ENCODE results near the gene EEA1. TPM values are rescaled to one million over a fixed set of nuclear protein-coding genes. Genes with fewer than 3 reads are reported as not detected.

Gene EEA1
- total and polyA plus RNA-seq, 9 donors = 5.0 to 41.1 (median 32.1) TPM

DNA sequence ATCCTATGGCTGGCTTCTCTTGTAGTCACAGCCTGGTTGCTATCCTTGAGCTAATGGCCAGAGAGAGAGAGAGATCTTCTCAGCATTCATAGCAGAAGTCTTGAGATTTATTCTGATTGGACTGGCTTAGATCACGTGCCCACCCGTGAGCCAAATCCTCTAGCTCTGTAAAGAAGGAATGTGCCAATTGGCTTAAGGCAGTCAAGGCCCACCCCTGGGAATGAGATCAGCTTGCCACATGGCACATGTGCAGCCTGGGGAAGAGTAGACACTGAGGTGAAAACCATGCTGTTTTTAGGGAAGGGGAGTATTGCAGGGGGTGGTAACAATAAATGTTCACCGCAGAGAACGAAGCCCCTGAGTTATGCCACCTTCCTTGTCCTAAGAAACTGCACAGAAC, 190.0 kb downstream of the EEA1 start:
- TF ChIP-seq, protein P1, sequence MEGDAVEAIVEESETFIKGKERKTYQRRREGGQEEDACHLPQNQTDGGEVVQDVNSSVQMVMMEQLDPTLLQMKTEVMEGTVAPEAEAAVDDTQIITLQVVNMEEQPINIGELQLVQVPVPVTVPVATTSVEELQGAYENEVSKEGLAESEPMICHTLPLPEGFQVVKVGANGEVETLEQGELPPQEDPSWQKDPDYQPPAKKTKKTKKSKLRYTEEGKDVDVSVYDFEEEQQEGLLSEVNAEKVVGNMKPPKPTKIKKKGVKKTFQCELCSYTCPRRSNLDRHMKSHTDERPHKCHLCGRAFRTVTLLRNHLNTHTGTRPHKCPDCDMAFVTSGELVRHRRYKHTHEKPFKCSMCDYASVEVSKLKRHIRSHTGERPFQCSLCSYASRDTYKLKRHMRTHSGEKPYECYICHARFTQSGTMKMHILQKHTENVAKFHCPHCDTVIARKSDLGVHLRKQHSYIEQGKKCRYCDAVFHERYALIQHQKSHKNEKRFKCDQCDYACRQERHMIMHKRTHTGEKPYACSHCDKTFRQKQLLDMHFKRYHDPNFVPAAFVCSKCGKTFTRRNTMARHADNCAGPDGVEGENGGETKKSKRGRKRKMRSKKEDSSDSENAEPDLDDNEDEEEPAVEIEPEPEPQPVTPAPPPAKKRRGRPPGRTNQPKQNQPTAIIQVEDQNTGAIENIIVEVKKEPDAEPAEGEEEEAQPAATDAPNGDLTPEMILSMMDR (IDR thresholded peaks at IDR 0.05) = no peak
- TF ChIP-seq EP300 (IDR thresholded peaks at IDR 0.05) (no peak), POLR2A (IDR thresholded peaks at IDR 0.05) (no peak)
- Histone ChIP-seq H3K27ac (no peak overlapping the region), H3K4me3 (no peak overlapping the region), H3K4me1 (ENCODE audit: insufficient read depth) (peaks cover 2% of the 10 kb centered on the region), H3K27me3 (no peaks in the 10 kb centered on the region), H3K36me3 (no peaks in the 10 kb centered on the region), H3K9me3 (no peaks in the 10 kb centered on the region)
- 76 to 93% (median 77%) methylated on average over 4 of the region's 4 CpGs for WGBS, 3 donors
- intact Hi-C loops (cut with DNase I) = no loop called here
- DNase-seq = no peak

DNA sequence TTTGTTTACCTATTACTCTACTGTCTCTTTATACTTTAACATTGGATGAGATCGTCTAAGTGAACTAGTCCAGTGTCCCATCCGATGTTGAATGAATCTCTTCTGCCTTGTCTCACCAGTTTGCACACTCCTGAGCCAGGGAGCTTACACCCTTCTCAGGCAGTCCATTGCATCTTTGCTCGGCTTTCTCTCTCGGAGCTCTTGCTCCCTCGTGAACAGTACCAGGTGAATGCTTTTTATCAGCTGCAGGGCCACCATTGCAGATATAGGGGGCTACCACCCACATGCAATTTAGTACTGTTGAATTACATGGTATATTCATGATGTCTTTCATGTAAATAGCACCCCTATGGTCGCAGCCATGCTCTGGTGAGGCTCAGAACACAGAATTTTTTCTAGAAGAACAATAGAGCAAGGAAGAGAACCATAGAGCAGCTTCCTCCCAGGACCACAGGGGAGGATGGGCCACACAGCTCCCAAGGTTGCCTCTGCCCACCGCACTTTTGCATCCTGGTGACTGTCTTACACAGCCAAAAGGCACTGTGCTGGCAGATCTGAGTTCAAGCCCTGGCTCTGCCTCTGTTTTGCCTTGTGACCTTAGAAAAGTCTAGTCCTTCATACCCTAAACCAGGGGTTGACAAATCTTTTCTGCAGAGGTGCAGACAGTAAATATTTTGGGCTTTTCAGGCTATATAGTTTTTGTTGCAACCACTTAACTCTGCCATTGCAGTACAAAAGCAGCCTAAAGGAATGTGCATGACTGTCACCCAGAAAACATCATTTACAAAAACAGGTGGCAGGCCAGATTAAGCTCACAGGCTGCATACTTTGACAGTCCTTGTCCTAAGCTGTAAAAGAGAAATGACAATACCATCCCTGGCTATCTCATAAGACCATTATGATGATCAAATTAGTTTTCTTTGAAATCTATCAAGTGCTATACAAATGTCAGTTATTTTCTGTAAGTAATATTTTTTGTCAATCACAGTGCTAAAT, 190.9 kb downstream of the EEA1 start:
- peaks cover 2% of the 10 kb centered on the region for H3K4me1 ChIP-seq (ENCODE audit: insufficient read depth)
- 88 to 90% (median 89%) methylated on average over 7 of the region's 7 CpGs for WGBS, 3 donors
- no peak overlapping the region for H3K27ac ChIP-seq
- H3K27me3 ChIP-seq = no peaks in the 10 kb centered on the region
- no peak overlapping the region for H3K4me3 ChIP-seq
- no peaks in the 10 kb centered on the region for H3K9me3 ChIP-seq
- H3K36me3 ChIP-seq = no peaks in the 10 kb centered on the region
- no peak for DNase-seq
- intact Hi-C loops (cut with DNase I) = no loop called here
- TF ChIP-seq, protein P1 (IDR thresholded peaks at IDR 0.05) = no peak
- TF ChIP-seq POLR2A (IDR thresholded peaks at IDR 0.05) = no peak

DNA sequence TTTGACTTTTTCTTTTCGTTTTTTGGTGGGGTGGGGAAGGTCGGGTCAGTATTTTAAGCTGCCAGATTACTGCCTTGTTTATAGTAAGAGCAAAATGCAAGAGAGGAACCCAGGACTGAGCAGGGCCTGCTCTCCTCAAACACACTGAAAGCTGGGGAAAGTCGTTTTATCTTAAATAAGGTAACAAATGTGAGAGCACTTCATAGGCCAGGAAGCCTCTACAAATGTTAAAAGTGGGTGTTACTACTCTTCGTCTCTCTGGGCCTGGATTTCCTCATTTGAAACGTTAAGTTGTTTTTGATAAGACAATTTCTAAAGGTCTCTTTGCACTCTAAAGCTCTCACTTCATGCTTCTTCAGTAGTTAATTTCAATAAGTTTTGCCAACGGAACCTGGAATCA, 192.5 kb downstream of the EEA1 start:
- intact Hi-C loops (cut with DNase I) = no loop called here
- Histone ChIP-seq H3K4me3 (no peak overlapping the region), H3K4me1 (ENCODE audit: insufficient read depth) (peaks cover 2% of the 10 kb centered on the region), H3K27ac (no peak overlapping the region), H3K36me3 (no peaks in the 10 kb centered on the region), H3K9me3 (no peaks in the 10 kb centered on the region), H3K27me3 (no peaks in the 10 kb centered on the region)
- no peak for DNase-seq
- 70 to 77% (median 72%) methylated on average over 6 of the region's 6 CpGs for WGBS, 3 donors
- TF ChIP-seq, protein P1 (IDR thresholded peaks at IDR 0.05) = no peak
- TF ChIP-seq POLR2A (IDR thresholded peaks at IDR 0.05) = no peak
- TF ChIP-seq EP300 (IDR thresholded peaks at IDR 0.05) = no peak

DNA sequence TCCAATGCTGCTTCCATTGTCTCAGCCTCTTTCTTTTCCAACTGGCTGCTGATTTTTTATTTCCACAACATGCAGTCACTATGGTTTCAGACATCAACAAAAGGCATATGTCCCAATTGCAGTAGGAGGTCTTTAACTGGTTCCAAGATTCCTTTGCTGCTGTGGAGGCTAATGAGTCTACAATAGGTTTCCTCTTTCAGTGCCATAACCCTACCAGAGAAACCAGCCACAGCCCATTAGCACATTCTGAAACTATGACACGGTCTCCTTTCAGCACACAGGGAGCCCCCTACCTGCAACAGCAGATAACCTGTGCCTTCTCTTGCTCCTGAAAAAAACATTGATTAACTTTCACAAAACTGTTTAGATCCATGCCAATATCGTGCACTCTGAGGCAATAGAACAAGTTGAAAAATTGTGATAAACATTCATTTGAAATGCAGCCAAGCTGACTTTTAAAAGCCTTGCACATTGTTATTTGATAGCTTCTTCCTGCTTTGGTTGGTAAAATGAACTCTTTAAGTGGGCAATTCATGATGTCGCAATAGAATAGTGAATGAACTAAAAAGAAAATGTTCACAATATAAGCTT, 193.9 kb downstream of the EEA1 start:
- DNase-seq = peak in 1 of 5 donors; percentile 24
- Histone ChIP-seq H3K4me3 (no peak overlapping the region), H3K36me3 (no peaks in the 10 kb centered on the region), H3K27ac (no peak overlapping the region), H3K9me3 (no peaks in the 10 kb centered on the region), H3K4me1 (ENCODE audit: insufficient read depth) (peaks cover 2% of the 10 kb centered on the region), H3K27me3 (no peaks in the 10 kb centered on the region)
- WGBS, 3 donors = 29 to 44% (median 34%) methylated on average over 3 of the region's 3 CpGs
- intact Hi-C loops (cut with DNase I) = no loop called here
- TF ChIP-seq, protein P1 (IDR thresholded peaks at IDR 0.05) = no peak
- TF ChIP-seq EP300 (IDR thresholded peaks at IDR 0.05) = no peak
- TF ChIP-seq POLR2A (IDR thresholded peaks at IDR 0.05) = no peak
